Stimulated activated CD8-positive, alpha-beta memory T cell treated with anti-CD3 and anti-CD28 coated beads, Interleukin-2, amount 100 ng/mL, for 48 hours (primary cell): ENCODE data around the gene CDC42SE2.
"Not testable (repeated sequence)": the region's sequence is repeated elsewhere in the genome, so short reads cannot be mapped to it uniquely, and the experiment has no call there.

ENCODE experiments used
- DNase-seq, 2 donors: peaks; one replicate each; pipeline ENCODE4 v3.0.0-alpha.2; 2020; ENCODE audit warnings: low read depth in 2 of 2

The CDC42SE2 gene

DNA sequence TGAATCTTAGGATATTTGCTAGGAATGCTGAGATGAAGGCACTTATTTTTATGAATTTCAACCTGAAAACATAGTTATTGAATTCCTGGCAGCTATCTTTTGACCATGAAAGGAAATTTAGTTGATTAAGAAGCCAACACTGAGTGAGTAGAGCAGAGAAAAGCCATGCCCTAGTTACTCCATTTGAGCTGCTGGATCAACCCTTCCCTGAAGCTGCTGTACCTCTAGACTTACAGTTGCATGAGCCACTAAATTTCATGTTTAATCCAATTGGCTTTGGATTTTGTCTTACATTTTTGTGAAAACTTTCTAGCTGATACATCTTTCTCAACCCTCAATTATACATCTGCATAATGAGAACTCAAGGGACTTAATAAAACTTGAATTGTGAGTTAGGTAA lies 54.6 kb downstream of the CDC42SE2 start:
- DNase-seq, result no peak

DNA sequence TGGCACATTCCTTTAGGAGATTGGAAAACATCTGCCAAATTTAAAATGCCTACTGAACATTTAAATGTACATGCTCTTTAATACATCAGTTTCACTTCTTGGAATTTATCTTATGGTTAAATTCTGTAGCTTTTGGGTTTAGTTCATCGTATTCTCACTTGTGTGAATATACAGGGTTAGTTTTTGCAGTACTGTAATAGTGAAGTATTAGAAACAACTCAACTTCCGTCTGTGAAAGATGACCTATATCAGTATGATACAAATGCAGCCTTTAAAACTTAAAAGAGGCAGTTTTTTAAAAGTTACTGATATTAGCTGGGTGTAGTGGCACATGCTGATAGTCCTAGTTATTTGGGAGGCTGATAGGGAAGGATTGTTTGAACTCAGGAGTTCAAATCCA lies 57.2 kb downstream of the CDC42SE2 start:
- DNase-seq, result no peak

DNA sequence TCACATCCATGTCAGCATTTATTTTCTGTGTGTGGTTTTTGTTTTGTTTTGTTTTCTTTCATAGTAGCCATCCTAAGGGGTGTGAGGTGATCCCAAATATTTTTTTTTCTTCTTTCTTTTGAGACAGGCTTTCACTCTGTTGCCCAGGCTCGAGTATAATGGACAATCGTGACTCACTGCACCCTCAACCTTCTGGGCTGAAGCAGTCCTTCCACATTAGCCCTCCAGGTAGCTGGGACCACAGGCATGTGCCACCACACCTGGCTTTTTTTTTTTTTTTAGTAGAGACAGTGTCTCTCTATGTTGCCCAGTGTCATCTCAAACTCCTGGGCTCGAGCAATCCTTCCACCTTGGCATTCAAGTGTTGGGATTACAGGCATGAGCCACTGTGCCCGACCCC lies 59.1 kb downstream of the CDC42SE2 start:
- no peak for DNase-seq

DNA sequence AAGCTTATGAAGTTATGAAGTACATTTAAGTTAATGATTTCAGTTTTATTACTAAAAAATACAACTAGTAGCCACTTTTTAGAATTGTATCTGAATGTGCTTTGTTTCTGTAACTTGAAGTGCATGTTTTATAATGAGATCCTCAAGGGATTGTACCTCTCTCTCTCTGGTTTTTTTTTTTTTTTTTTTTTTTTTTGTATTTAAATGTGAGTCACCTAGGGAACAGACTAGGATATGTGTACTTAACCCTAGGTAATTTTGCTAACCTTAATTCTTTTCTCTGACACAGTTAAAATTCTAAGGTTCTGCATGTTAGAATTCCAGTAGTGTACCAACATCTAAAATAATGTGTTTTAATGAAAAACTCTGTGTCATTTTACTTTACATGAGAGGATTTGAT lies 59.5 kb downstream of the CDC42SE2 start:
- no peak for DNase-seq

DNA sequence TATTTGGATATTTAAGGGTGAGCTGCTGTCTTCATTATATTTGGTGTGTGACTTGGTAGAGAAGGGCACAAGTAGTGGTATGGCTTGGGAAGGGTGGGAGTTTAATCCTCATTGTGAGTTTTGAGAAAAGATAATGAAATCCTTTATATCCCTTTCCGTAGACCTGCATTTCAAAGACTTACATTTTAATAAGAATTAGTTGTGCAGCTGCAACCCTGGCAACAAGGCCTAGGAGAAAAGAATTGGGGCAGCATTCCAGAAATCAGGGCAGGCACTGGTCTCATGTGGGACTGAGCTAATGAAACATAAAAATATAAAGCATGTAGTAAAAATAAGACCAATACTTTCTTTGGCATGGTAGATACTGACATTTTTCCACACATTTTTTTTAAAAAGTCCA lies 60.5 kb downstream of the CDC42SE2 start:
- no peak for DNase-seq

DNA sequence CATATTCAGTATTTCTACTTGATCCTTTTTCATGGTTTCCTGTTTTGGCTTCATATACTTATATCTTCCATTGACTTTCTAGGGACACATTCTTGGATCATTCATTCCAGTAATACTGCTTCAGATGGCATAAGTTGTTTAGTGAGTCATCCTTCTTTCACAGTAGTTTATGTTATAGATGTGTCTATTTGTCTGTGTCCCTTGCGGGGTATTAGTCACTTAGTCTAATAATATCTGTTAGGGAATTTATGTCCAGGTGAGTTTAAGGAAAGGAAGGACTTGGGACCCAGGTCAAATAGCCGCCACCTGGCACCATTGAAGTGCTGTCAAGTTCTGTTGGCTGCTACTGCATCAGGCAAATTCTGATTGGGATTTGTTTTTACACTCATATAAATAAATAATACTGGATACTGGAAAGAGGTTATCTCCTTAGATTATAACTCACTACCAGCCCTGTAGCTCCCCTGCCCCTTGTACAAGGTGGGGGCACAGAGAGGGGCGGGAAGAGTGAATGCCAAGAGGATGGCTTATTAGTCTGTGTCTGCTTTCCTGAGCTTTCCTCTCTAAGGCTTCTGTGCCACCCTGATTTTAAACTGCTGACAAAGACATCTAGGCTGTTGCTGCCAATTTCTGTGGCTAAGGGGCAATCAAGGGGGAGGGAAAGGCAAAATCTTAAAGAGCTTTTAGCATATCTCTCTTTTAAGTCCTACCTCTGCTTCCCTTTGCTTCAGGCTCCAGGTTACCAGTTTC lies 64.9 kb downstream of the CDC42SE2 start:
- DNase-seq, result no peak

DNA sequence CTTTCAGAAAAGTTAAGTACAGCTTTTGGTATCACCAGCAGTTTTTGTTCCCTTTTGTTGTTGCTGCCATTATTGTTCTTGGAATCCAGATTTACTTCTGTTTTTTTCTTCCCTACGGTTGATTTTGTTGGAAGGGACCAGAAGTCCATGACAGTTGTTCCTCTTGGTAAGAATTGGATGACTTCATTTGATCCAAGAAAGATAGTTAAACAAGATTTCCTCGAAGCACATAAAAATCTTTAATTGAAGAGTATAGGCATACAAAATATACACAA lies 65.4 kb downstream of the CDC42SE2 start:
- no peak for DNase-seq

DNA sequence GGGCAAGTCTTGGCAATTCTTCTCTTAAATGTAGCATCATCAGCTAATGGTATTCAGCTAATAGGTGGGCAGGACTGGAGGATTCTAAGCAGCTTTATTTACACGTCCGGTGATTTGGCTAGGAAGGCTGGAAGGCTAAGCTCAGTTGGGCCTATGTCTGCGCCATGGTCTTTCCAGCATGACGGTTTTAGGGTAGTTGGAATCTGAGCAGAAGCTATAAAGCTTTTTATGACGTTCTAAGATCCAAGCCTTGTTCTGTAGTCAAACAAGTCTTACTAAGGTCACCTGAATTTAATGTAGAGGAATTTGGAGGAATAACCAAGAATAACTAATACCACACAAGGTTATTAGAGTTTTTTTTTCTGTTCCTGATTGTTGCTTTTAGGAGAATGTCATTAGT lies 66.2 kb downstream of the CDC42SE2 start:
- no peak for DNase-seq

DNA sequence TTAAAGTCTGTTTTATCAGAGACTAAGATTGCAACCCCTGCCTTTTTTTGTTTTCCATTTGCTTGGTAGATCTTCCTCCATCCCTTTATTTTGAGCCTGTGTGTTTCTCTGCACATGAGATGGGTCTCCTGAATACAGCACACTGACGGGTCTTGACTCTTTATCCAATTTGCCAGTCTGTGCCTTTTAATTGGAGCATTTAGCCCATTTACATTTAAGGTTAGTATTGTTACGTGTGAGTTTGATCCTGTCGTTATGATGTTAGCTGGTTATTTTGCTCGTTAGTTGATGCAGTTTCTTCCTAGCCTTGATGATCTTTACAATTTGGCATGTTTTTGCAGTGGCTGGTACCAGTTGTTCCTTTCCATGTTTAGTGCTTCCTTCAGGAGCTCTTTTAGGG lies 71.9 kb downstream of the CDC42SE2 start:
- DNase-seq, result not testable (repeated sequence)

DNA sequence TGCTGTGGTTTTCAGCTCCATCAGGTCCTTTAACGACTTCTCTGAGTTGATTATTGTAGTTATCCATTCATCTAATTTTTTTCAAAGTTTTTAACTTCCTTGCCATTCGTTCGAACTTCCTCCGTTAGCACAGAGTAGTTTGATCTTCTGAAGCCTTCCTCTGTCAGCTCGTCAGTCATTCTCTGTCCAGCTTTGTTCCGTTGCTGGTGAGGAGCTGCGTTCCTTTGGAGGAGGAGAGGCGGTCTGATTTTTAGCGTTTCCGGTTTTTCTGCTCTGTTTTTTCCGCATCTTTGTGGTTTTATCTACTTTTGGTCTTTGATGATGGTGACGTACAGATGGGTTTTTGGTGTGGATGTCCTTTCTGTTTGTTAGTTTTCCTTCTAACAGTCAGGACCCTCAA lies 72.9 kb downstream of the CDC42SE2 start:
- DNase-seq, result not testable (repeated sequence)

DNA sequence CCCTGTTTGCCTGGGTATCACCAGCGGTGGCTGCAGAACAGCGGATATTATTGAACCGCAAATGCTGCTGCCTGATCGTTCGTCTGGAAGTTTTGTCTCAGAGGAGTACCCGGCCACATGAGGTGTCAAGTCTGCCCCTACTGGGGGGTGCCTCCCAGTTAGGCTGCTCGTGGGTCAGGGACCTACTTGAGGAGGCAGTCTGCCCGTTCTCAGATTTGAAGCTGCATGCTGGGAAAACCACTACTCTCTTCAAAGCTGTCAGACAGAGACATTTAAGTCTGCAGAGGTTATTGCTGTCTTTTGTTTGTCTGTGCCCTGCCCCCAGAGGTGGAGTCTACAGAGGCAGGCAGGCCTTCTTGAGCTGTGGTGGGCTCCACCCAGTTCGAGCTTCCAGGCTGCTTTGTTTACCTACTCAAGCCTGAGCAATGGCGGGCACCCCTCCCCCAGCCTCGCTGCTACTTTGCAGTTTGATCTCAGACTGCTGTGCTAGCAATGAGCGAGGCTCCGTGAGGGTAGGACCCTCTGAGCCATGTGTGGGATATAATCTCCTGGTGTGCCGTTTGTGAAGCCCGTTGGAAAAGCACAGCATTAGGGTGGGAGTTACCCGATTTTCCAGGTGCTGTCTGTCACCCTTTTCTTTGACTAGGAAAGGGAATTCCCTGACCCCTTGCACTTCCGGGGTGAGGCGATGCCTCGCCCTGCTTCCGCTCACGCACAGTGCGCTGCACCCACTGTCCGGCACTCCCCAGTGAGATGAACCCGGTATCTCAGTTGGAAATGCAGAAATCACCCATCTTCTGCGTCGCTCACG lies 73.6 kb downstream of the CDC42SE2 start:
- not testable (repeated sequence) for DNase-seq

DNA sequence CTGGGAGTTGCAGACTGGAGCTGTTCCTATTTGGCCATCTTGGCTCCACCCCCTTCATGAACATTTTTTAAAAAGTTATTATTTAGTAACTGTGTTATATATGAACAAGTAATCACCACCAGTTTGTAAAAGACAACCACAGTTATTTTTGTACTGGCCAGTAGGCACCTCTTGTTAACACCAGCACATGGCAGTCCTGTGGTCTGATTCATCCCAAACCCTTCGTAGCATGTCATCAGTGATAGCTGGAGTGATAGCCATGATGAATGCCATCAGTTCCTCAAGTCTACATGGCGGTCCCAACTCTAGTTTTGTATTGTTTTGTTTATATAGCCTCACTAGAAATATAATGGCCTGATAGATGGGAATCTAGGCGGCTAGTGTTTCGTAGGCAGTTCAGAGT lies 74.2 kb downstream of the CDC42SE2 start:
- no peak for DNase-seq

DNA sequence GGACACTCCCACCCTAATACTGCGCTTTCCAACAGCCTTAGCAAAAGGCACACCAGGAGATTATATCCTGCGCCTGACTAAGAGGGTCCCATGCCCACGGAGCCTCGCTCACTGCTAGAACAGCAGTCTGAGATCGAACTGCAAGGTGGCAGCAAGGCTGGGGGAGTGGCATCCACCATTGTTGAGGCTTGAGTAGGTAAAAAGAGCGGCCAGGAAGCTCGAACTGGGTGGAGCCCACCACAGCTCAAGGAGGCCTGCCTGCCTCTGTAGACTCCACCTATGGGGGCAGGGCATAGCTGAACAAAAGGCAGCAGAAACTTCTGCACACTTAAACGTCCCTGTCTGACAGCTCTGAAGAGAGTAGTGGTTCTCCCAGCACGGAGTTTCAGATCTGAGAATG lies 80.4 kb downstream of the CDC42SE2 start:
- not testable (repeated sequence) for DNase-seq

DNA sequence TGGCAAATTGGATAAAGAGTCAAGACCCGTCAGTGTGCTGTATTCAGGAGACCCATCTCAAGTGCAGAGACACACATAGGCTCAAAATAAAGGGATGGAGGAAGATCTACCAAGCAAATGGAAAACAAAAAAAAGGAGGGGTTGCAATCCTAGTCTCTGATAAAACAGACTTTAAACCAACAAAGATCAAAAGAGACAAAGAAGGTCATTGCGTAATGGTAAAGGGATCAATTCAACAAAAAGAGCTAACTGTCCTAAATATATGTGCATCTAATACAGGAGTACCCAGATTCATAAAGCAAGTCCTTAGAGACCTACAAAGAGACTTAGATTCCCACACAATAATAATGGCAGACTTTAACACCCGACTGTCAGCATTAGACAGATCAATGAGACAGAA lies 82.4 kb downstream of the CDC42SE2 start:
- DNase-seq, result not testable (repeated sequence)

DNA sequence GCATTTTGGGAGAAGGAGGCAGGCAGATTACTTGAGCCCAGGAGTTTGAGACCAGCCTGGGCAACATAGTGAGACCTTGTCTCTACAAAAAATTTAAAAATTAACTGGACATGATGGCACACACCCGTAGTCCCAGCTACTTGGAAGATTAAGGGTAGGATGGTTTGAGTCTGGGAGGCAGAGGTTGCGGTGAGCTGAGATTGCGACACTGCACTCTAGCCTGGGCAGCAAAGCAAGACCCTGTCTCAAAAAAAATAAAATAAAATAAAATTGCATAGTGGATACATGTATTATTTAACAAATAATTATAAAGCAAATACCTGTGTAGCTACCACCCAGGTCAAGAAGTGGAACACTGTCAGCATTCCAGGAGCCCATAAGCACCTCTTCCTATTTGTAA lies 90.1 kb downstream of the CDC42SE2 start:
- DNase-seq, result no peak

DNA sequence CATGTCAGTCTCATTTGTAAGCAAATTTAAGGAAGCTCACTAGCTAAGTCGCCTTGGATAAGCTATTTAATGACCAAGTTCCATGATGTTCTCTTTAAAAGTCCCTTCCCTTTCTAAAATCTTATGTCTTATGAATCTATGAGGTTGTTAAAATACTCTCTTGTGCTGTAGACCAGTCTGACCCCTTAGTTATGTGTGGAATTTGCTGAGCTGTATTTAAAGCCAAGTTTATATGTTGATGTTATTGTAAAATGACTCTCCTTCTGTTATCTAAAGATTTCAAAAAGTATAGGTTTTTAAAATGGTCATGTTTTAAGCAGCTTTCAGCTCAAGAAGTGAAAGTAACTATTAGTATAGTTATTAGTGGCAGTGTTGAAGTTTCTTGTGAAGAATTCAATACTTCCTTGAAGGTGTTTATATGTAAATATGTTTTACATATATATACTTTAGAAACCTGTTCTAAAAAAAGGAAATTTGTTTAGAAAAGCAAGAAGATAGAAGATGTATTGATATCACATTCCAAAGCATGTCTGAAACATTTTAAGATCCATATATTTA lies 92.2 kb downstream of the CDC42SE2 start:
- no peak for DNase-seq

DNA sequence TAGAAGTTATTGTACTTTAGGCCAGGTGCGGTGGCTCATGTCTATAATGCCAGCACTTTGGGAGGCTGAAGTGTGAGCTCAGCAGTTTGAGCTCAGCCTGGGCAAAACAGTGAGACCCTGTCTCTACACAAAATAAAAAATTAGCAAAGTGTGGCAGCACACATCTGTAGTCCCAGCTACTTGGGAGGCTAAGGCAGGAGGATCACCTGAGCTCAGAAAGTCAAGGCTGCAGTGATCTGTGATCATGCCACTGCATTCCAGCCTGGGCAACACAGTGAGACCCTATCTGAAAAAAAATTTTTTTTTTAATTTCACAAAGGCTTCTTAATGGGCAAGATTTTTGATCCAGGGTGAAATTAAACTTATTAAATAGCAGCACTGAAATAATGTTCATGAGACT lies 92.8 kb downstream of the CDC42SE2 start:
- no peak for DNase-seq

DNA sequence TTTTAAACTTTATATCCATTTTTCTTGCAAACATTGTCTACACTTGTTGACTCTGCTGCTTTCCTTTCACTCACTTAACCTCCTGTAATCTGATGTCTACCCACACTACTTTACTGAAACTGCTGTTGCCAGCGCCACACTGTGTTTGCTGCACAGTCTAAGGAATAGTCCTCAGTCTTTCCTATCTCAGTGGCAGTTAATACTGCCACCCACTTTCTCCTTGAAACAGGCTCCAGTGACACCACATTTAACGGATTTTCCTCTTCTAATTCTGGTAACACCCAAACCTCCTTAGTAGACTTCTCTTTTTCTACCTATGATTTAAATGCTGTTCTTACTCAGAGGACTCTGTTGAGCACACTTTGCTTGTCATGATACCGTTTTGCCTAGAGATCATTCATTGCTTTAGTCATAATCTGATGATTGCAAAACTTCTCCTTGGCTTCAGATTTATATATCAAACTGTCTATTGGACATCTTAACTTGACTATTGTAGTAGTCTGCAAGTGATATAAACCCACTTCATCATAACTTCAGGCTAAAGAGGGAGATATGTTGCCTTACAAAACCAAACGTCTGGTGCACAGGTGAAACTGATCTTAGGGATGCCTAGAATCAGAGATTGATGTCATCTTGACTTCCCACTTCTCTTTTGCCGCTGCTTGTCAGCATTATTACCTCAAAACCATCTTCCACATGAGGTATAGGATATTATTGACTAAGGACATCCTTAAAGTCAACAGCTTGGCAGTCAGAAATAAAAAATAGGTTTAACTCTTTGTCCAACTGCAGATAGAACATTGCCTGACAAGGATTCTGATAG lies 94.1 kb downstream of the CDC42SE2 start:
- no peak for DNase-seq

DNA sequence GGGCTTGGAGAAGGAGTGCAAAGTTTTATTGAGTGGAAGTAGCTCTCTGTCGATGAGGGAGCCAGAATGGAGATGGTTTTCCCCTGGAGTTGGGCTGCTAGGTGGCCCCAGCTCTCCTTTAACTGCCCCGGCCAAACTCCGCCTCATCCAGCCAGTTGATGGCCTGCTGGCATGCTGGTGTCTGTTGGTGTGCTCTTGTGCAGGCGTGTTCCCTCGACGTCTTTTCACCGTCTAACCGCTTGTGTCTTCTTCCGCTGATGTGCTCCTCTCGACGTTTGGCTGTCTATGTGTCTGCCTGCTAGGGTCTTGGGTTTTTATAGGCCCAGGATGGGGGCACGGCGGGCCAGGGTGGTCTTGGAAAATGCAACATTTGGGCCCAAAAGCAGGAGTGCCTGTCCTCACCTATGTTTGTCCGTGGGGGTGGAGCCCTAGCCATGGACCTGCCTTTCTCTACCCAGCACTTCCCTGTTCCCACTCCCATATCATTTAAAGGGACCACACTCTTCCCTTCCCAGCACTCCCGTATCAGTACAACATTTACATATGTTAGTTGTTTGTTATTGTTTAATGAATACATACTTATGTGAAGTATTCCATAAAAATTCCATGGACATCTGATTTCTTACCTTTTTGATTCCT lies 97.9 kb downstream of the CDC42SE2 start:
- no peak for DNase-seq

DNA sequence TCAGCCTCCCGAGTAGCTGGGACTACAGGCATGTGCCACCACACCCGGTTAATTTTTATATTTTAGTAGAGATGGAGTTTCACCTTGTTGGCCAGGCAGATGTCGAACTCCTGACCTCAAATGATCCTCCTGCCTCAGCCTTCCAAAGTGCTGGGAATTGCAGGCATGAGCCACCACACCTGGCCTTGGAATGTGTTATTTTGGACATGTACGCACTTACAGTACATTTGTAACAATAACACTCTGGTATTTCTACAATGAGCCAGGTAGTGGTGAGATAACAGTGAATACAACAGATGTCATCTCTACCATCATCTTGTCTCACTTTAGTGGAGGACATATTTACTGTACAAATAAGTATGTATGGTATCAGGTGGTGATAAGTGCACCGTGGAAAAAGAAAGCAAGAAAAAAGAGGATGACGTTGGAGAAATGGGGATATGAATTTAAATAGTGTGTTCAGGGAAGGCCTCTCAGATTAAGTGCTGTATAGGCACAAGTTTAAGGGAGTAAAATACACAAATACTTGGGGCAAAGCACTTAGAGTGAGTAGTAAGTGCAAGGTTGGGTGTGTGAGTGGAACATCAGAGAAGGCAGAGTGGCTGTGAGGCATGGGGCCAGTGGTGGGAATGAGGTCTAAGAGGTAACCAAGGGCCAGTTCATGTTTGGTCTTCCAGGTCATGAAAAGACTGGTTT lies 100.1 kb downstream of the CDC42SE2 start:
- DNase-seq, result no peak

DNA sequence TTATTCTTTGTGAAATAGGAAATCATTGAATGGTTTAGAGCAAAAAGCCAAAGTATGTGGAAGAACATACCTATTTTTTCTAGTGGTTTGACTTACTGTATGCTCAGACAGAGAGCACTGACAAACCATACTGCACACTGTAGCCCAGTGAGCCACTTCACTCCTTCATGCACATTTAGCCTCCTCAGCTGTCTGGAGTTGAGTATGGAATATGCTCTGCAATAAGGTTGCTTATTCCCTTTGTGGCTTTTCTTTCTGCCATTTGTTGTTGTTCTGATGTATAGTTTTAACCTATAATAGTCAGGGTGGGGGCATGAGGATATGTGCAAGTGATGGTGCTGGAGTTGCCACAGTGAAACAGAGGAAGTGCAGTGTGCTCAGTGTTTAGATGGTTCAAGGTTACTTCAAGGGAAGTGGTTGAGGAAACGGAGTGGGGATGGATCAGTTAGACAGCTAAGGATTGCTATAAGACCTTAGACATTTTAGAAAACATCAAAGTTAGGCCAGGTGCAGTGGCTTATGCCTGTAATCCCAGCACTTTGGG lies 100.7 kb downstream of the CDC42SE2 start:
- no peak for DNase-seq
